Activated naive CD4-positive, alpha-beta T cell treated with anti-CD3 and anti-CD28 coated beads for 36 hours (primary cell): ENCODE measurements around the gene ZBTB16. TPM values are rescaled to one million over a fixed set of nuclear protein-coding genes. Genes with fewer than 3 reads are reported as not detected.

Experiments used
- CTCF ChIA-PET: fragments of 350-600 bp; sonication (Branson Sonifier 250); formaldehyde crosslinking; loops from one replicate; lab custom pipeline; 2021; ENCODE audit warnings: antibody characterized with exemption; lab: Charles Lee
- DNase-seq: peaks from one replicate; pipeline ENCODE4 v3.0.0-alpha.2; 2020
- H3K27ac Mint-ChIP-seq: one replicate; pipeline ENCODE4 v1.8.0; 2021; ENCODE audit warnings: mild to moderate bottlenecking, mixed read lengths
- H3K27me3 Mint-ChIP-seq: one replicate; pipeline ENCODE4 v1.8.0; 2021; ENCODE audit warnings: low read depth, mixed read lengths
- H3K36me3 Mint-ChIP-seq: one replicate; pipeline ENCODE4 v1.8.0; 2021; ENCODE audit warnings: low read depth, mixed read lengths
- H3K4me1 Mint-ChIP-seq: one replicate; pipeline ENCODE4 v1.8.0; 2021; ENCODE audit warnings: low read depth, mixed read lengths
- H3K4me3 Mint-ChIP-seq: one replicate; pipeline ENCODE4 v1.8.0; 2021; ENCODE audit warnings: mild to moderate bottlenecking, moderate library complexity, mixed read lengths
- H3K9me3 Mint-ChIP-seq: one replicate; pipeline ENCODE4 v1.8.0; 2021; ENCODE audit warnings: mixed read lengths
- intact Hi-C: fragments of 100-400 bp; cut with micrococcal nuclease; formaldehyde crosslinking; loops from one replicate; pipeline ENCODE4 v1.15.1; 2023
- total RNA-seq, 2 experiments: library from RNA; stranded (reverse); gene quantifications; one replicate each; pipeline ENCODE4 v1.2.3, GENCODE V29; 2021

Gene ZBTB16
- total RNA-seq, 2 experiments from 2014 or later: 1.5 to 2.3 TPM

GRCh38 chr11:114218508-114218907 is 159.0 kb downstream of the ZBTB16 start:
- H3K27ac Mint-ChIP-seq: no peak overlapping the region
- intact Hi-C loops: no loop called here
- DNase-seq: no peak

GRCh38 chr11:114219559-114220349 is 160.2 kb downstream of the ZBTB16 start:
- no peak for DNase-seq
- CTCF ChIA-PET: interaction anchor here (0.6 to 1.0 kb wide), 2 partner anchors 39 to 41 kb away, joined by 3 read pairs; no protein-coding TSS in a partner anchor
- H3K4me3 Mint-ChIP-seq: no peak overlapping the region
- no peak overlapping the region for H3K27ac Mint-ChIP-seq
- peaks cover 7% of the 10 kb centered on the region for H3K4me1 Mint-ChIP-seq
- intact Hi-C loops: no loop called here
- H3K36me3 Mint-ChIP-seq: no peaks in the 10 kb centered on the region
- H3K27me3 Mint-ChIP-seq: no peaks in the 10 kb centered on the region
- H3K9me3 Mint-ChIP-seq: no peaks in the 10 kb centered on the region

More at GRCh38 chr11:114218508-114218907, 159.0 kb downstream of the ZBTB16 start:
- Mint-ChIP-seq H3K36me3 (no peaks in the 10 kb centered on the region), H3K4me1 (peaks cover 7% of the 10 kb centered on the region), H3K4me3 (no peak overlapping the region), H3K9me3 (no peaks in the 10 kb centered on the region), H3K27me3 (no peaks in the 10 kb centered on the region)
- CTCF ChIA-PET: no interaction called here

GRCh38 chr11:114221037-114221436 is 161.5 kb downstream of the ZBTB16 start:
- intact Hi-C loops: no loop called here

GRCh38 chr11:114225661-114226060 is 166.2 kb downstream of the ZBTB16 start:
- intact Hi-C loops: no loop called here
- CTCF ChIA-PET: no interaction called here
- no peak for DNase-seq
- Mint-ChIP-seq H3K4me1 (peaks cover 4% of the 10 kb centered on the region), H3K27me3 (no peaks in the 10 kb centered on the region), H3K4me3 (no peak overlapping the region), H3K9me3 (no peaks in the 10 kb centered on the region), H3K36me3 (no peaks in the 10 kb centered on the region), H3K27ac (no peak overlapping the region)

More at GRCh38 chr11:114221037-114221436, 161.5 kb downstream of the ZBTB16 start:
- Mint-ChIP-seq H3K4me1 (peaks cover 8% of the 10 kb centered on the region), H3K27ac (no peak overlapping the region), H3K9me3 (no peaks in the 10 kb centered on the region), H3K36me3 (no peaks in the 10 kb centered on the region), H3K4me3 (no peak overlapping the region), H3K27me3 (no peaks in the 10 kb centered on the region)
- CTCF ChIA-PET: no interaction called here
- no peak for DNase-seq

GRCh38 chr11:114226356-114226755 is 166.8 kb downstream of the ZBTB16 start:
- Mint-ChIP-seq H3K36me3 (no peaks in the 10 kb centered on the region), H3K4me3 (no peak overlapping the region), H3K27ac (no peak overlapping the region)

GRCh38 chr11:114228435-114229411 is 169.2 kb downstream of the ZBTB16 start:
- DNase-seq: no peak
- no peaks in the 10 kb centered on the region for H3K9me3 Mint-ChIP-seq
- H3K27ac Mint-ChIP-seq: no peak overlapping the region
- peaks cover 4% of the 10 kb centered on the region for H3K4me1 Mint-ChIP-seq
- CTCF ChIA-PET: no interaction called here
- no peaks in the 10 kb centered on the region for H3K36me3 Mint-ChIP-seq
- no peaks in the 10 kb centered on the region for H3K27me3 Mint-ChIP-seq
- intact Hi-C loops: no loop called here
- H3K4me3 Mint-ChIP-seq: no peak overlapping the region

More at GRCh38 chr11:114226356-114226755, 166.8 kb downstream of the ZBTB16 start:
- H3K9me3 Mint-ChIP-seq: no peaks in the 10 kb centered on the region
- intact Hi-C loops: no loop called here
- DNase-seq: no peak
- peaks cover 4% of the 10 kb centered on the region for H3K4me1 Mint-ChIP-seq
- H3K27me3 Mint-ChIP-seq: no peaks in the 10 kb centered on the region
- CTCF ChIA-PET: no interaction called here

- Mint-ChIP-seq H3K4me1 (peaks cover 4% of the 10 kb centered on the region), H3K4me3 (no peak overlapping the region), H3K9me3 (no peaks in the 10 kb centered on the region), H3K27me3 (no peaks in the 10 kb centered on the region), H3K36me3 (no peaks in the 10 kb centered on the region), H3K27ac (no peak overlapping the region)
- intact Hi-C loops: no loop called here
- no peak for DNase-seq
- CTCF ChIA-PET: no interaction called here
These were observed 170.7 kb downstream of the ZBTB16 start for GRCh38 chr11:114230031-114230704.

GRCh38 chr11:114232400-114233059 is 173.0 kb downstream of the ZBTB16 start:
- Mint-ChIP-seq H3K9me3 (no peaks in the 10 kb centered on the region), H3K27ac (no peak overlapping the region), H3K4me1 (no peaks in the 10 kb centered on the region), H3K27me3 (no peaks in the 10 kb centered on the region), H3K36me3 (no peaks in the 10 kb centered on the region), H3K4me3 (no peak overlapping the region)
- no peak for DNase-seq
- intact Hi-C loops: no loop called here
- CTCF ChIA-PET: no interaction called here

GRCh38 chr11:114233755-114234154 is 174.2 kb downstream of the ZBTB16 start:
- Mint-ChIP-seq H3K36me3 (no peaks in the 10 kb centered on the region), H3K27ac (no peak overlapping the region), H3K4me3 (no peak overlapping the region), H3K4me1 (no peaks in the 10 kb centered on the region), H3K27me3 (no peaks in the 10 kb centered on the region), H3K9me3 (no peaks in the 10 kb centered on the region)
- CTCF ChIA-PET: interaction anchor here (0.5 kb wide), 1 partner anchor 1209 kb away, joined by 3 read pairs; no protein-coding TSS in a partner anchor
- intact Hi-C loops: no loop called here
- DNase-seq: no peak

- H3K36me3 Mint-ChIP-seq: no peaks in the 10 kb centered on the region
- no peak for DNase-seq
- H3K4me3 Mint-ChIP-seq: no peak overlapping the region
- intact Hi-C loops: no loop called here
- no peak overlapping the region for H3K27ac Mint-ChIP-seq
- H3K27me3 Mint-ChIP-seq: no peaks in the 10 kb centered on the region
- no peaks in the 10 kb centered on the region for H3K4me1 Mint-ChIP-seq
- no peaks in the 10 kb centered on the region for H3K9me3 Mint-ChIP-seq
- CTCF ChIA-PET: no interaction called here
These were observed 177.3 kb downstream of the ZBTB16 start for GRCh38 chr11:114236829-114237228.

GRCh38 chr11:114237321-114238280 is 178.1 kb downstream of the ZBTB16 start:
- DNase-seq: no peak
- Mint-ChIP-seq H3K4me1 (no peaks in the 10 kb centered on the region), H3K27ac (no peak overlapping the region), H3K4me3 (no peak overlapping the region), H3K27me3 (no peaks in the 10 kb centered on the region), H3K36me3 (no peaks in the 10 kb centered on the region), H3K9me3 (no peaks in the 10 kb centered on the region)
- intact Hi-C loops: no loop called here
- CTCF ChIA-PET: interaction anchor here (0.6 to 0.7 kb wide), 3 partner anchors 31 to 240 kb away, joined by 3 read pairs; no protein-coding TSS in a partner anchor
